B cell (primary cell): ENCODE data around the gene VTI1A.

ENCODE experiments used
- EZH2 ChIP-seq: IDR thresholded peaks from 2 replicates; pipeline ENCODE4 v1.6.1; 2012; ENCODE audit warnings: borderline replicate concordance, low read depth, mild to moderate bottlenecking, moderate library complexity, low read length; ENCODE audit not compliant: insufficient read depth, poor library complexity, severe bottlenecking
- TF ChIP-seq, protein P1 (sequence below): fragments of 200-600 bp; IDR thresholded peaks from one replicate; pipeline ENCODE4 v1.8.0; 2022; ENCODE audit warnings: antibody characterized with exemption, mild to moderate bottlenecking

DNA sequence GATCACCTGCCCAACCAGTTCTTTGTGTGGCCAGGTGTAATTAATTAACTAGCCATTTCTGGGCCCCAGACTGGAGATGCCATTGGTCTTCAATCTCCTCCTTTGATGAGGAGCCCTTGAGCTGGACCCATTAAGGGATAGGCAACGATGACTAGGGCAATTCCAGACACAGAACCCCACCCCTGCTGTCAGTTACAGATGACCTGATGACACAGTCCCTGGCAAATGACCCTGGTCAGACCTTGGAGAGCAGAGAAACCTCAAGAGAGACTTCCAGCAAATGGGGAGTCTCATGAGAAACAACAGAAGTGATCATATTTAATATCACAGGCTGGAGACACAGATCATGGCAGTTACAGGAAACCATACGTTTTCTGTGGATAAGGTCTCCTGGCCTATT is 401.2 kb downstream of the VTI1A start:
- TF ChIP-seq, protein P1, sequence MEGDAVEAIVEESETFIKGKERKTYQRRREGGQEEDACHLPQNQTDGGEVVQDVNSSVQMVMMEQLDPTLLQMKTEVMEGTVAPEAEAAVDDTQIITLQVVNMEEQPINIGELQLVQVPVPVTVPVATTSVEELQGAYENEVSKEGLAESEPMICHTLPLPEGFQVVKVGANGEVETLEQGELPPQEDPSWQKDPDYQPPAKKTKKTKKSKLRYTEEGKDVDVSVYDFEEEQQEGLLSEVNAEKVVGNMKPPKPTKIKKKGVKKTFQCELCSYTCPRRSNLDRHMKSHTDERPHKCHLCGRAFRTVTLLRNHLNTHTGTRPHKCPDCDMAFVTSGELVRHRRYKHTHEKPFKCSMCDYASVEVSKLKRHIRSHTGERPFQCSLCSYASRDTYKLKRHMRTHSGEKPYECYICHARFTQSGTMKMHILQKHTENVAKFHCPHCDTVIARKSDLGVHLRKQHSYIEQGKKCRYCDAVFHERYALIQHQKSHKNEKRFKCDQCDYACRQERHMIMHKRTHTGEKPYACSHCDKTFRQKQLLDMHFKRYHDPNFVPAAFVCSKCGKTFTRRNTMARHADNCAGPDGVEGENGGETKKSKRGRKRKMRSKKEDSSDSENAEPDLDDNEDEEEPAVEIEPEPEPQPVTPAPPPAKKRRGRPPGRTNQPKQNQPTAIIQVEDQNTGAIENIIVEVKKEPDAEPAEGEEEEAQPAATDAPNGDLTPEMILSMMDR: no peak
- TF ChIP-seq EZH2: no peak
